GM19240 (cell line): Measurements from ENCODE around the gene NR2E1.

Source experiments
- DNase-seq: peaks from one replicate; pipeline ENCODE4 v3.0.0; 2011; ENCODE audit warnings: low spot score; ENCODE audit not compliant: insufficient read length

NR2E1 gene

GRCh38 chr6:108156180-108156937, 9.5 kb upstream of the NR2E1 start:
- no peak for DNase-seq

GRCh38 chr6:108156938-108157233, 8.9 kb upstream of the NR2E1 start:
- DNase-seq: no peak

GRCh38 chr6:108157234-108157980, 8.4 kb upstream of the NR2E1 start:
- no peak for DNase-seq

GRCh38 chr6:108157981-108158525, 7.8 kb upstream of the NR2E1 start:
- no peak for DNase-seq

- DNase-seq: no peak
Measured at GRCh38 chr6:108159981-108160380, 5.8 kb upstream of the NR2E1 start.

GRCh38 chr6:108161724-108162282, 4.0 kb upstream of the NR2E1 start:
- DNase-seq: no peak

GRCh38 chr6:108163267-108163643, 2.6 kb upstream of the NR2E1 start:
- no peak for DNase-seq

GRCh38 chr6:108163644-108164542, 1.9 kb upstream of the NR2E1 start:
- DNase-seq: no peak

GRCh38 chr6:108164543-108164814, 1.3 kb upstream of the NR2E1 start:
- no peak for DNase-seq

GRCh38 chr6:108164815-108165706, 761 bp upstream of the NR2E1 start:
- DNase-seq: no peak

- no peak for DNase-seq
Measured at GRCh38 chr6:108166664-108167448, 1.0 kb downstream of the NR2E1 start.

GRCh38 chr6:108167449-108168089, 1.7 kb downstream of the NR2E1 start:
- no peak for DNase-seq

- no peak for DNase-seq
Measured at GRCh38 chr6:108168090-108168463, 2.3 kb downstream of the NR2E1 start.

- DNase-seq: no peak
Measured at GRCh38 chr6:108168501-108169463, 3.0 kb downstream of the NR2E1 start.

- no peak for DNase-seq
Measured at GRCh38 chr6:108169464-108170331, 3.9 kb downstream of the NR2E1 start.

- DNase-seq: no peak
Measured at GRCh38 chr6:108170332-108171290, 4.8 kb downstream of the NR2E1 start.
